GM19193 (cell line): ENCODE results near the gene CYFIP2.

Experiments used
- POLR2A ChIP-seq: IDR thresholded peaks from 4 replicates; pipeline ENCODE4 v1.6.1; 2011; ENCODE audit not compliant: insufficient read depth, insufficient read length; ENCODE audit errors: extremely low read depth

The CYFIP2 gene

DNA sequence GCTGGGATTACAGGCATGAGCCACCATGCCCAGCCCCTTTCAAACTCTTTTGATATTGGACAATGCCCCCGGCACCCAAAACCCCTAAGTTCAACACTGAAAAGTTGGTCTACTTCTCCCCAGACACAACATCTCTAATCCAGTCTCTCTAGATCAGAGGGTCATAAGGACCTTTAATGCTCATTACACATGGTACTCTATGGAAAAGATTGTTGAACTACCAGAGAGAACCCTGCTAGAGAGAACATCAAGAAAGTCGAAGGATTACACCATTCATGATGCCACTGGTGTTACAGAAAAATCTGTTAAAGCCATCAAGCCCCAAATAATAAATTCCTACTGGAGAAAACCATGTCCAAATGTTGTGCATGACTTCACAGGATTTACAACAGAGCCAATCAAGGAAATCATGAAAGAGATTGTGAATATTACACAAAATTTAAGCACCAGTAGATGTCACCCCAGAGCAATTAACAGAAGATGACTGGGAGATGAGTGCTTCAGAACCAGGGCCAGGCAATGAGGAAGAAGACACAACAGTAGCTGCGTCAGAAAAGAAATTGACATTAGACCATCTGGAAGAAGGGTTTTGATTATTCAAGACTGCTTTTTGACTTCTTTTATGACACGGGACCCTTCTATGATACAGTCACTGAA lies 165.7 kb downstream of the CYFIP2 start:
- TF ChIP-seq POLR2A, result no peak

DNA sequence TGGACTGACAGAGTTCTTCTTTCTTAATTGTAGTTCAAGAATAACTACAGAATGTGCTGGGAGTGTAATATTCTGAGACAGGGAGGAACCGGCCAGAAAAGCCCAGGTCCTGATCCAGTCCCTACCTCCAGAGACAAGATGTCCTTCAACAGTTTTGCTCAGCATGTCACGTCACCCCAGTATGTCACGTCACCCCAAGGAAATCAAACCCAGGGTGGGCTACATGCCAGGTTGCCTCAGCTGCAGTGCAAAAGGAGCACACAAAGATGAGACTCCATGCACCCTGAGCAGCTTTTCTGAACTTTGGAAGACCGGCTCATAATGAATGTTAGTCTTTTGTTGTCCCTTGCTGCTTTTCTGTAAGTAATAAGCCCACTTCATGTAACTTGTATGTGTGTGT lies 168.2 kb downstream of the CYFIP2 start:
- TF ChIP-seq POLR2A, result no peak

DNA sequence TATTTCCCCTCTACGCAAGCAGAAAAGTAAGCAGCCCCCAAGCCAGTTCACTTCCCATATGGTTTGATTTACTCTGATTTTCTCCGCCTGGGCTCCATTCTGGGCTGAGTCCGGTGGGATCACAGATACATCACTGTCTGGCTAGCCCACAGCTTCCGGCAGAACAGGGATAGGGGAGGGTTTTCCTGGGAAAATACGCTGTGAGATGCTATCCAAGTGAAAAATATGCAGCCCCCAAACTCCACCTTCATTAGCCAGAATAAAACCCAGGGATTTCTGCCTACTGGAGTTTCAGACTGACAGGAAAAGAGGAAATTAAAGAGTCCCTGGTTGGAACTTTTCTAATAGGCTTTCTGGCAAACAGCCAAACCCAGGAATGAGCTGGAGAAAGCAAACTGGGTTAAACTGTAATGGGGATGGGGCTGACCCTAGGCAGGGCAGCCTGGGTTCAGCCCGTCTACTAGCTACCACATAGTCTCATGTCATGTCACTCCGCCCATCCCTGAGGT lies 177.2 kb downstream of the CYFIP2 start:
- no peak for TF ChIP-seq POLR2A

DNA sequence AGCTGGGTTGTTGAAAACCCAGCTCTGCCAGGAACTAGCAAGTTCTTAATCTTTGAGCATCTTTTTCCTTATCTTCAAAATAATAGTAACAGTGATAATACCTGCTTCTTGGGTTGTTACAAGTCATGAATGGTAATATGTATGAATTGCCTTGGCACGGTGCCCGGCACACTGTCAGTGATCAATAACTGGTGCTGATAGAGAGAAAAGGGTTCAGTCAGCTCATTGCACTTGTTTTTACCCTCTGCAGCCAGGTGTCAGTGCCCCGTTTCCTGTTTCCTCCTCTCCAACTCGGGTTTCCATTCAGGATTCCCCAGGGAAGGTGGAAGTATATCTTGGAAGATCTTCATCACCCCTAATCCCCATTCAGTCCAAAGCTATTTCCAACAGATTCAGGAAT lies 178.3 kb downstream of the CYFIP2 start:
- TF ChIP-seq POLR2A, result no peak
